Esophagus squamous epithelium (tissue), 4 donors: ENCODE measurements around the gene WDR46.

ENCODE experiments used
- POLR2A ChIP-seq, 4 donors: fragments of 450-650 bp; IDR thresholded peaks; one replicate each; pipeline ENCODE4 v1.6.1; 2017; ENCODE audit warnings: antibody characterized with exemption in 4 of 4, mild to moderate bottlenecking in 4 of 4, moderate library complexity in 3 of 4
- TF ChIP-seq, protein P1 (sequence below), 6 experiments: fragments of 450-650 bp in 4 of 6; fragments of 200-600 bp in 2 of 6; sonication (generic) in 2 of 6; IDR thresholded peaks; one replicate each; pipeline ENCODE4 v1.5.1; 2016 to 2019; ENCODE audit warnings: antibody characterized with exemption in 6 of 6, mild to moderate bottlenecking in 4 of 6, moderate library complexity in 4 of 6

DNA sequence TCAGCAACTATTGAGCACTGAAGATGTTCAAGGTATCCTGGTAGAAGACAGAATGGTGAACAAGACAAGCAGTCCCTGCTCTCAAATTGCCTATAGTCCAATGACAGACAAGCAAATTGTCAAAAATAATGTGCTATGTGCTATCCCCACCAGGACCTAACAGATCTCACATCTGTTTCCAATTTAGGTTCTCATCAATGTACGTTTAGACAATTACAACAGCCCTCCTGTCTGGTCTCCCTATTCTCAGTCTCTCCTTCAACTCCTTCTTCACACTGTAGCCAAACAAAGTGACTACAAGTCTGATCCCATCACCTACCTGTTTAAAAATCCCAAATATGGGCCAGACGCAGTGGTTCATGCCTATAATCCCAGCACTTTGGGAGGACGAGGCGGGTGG lies 17.3 kb upstream of the WDR46 start:
- TF ChIP-seq POLR2A (IDR thresholded peaks at IDR 0.05): no peak
- TF ChIP-seq, protein P1, sequence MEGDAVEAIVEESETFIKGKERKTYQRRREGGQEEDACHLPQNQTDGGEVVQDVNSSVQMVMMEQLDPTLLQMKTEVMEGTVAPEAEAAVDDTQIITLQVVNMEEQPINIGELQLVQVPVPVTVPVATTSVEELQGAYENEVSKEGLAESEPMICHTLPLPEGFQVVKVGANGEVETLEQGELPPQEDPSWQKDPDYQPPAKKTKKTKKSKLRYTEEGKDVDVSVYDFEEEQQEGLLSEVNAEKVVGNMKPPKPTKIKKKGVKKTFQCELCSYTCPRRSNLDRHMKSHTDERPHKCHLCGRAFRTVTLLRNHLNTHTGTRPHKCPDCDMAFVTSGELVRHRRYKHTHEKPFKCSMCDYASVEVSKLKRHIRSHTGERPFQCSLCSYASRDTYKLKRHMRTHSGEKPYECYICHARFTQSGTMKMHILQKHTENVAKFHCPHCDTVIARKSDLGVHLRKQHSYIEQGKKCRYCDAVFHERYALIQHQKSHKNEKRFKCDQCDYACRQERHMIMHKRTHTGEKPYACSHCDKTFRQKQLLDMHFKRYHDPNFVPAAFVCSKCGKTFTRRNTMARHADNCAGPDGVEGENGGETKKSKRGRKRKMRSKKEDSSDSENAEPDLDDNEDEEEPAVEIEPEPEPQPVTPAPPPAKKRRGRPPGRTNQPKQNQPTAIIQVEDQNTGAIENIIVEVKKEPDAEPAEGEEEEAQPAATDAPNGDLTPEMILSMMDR (IDR thresholded peaks at IDR 0.05): no peak
